Activated CD4-positive, CD25-positive, alpha-beta regulatory T cell treated with anti-CD3 and anti-CD28 coated beads, Interleukin-2, amount 50 U/mL, for 24 hours (primary cell): ENCODE data around the gene ZDHHC14.
A peak's percentile ranks its signal among the peaks of the same experiment; 100 is the strongest.
"Not testable (repeated sequence)": the region's sequence is repeated elsewhere in the genome, so short reads cannot be mapped to it uniquely, and the experiment has no call there.

Experiments
- ATAC-seq, 2 donors: fragments of 150-1000 bp; cut with Tn5 transposase; one replicate each; pipeline ENCODE4 v1.10.0; 2021; ENCODE audit warnings: mild to moderate bottlenecking in 1 of 2, moderate library complexity in 1 of 2

Gene ZDHHC14

GRCh38 chr6:157380779-157381561, at the start of gene ZDHHC14:
Gene ZDHHC14, plus strand, starts transcription at chr6:157381190.
- ATAC-seq: peak; percentile 78 to 81

DNA sequence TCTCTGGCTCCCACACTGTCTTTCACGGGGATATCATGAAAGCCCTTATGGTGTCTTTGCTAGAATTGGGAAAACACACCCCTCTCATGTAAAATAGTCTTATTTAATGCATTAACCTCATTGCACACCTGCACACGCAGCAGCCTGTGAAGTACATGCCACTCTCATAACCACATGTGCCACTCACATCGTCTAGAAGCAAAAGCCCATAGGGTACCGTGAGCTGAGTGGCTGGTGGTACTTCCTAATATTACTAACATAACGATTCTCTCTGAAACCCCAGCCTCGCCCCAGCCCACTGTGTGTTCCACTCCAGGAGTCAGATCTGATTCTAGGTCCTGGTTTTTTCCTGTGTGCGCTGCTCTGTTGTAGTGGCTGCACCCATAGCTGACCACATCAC, 48.2 kb upstream of the ZDHHC14 start:
- no peak for ATAC-seq

DNA sequence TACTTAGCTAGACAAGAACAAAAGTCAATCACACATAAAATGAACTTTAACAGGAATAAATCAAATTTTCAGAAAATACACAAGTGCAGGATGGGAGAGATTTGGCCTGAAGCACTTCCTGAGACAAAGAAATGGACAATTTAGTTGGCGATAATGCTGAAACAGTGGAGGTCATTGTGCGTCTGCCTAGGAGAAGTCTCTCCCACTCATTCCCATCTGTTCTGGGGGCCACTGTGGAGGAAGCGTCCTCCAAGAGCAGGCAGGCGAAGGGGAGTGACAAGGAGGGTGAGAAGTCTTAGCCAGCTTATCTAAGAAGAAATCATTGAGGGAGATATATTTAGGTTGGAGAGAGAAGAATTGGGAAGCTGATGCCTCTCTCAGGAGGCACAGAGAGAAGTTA, 47.5 kb upstream of the ZDHHC14 start:
- no peak for ATAC-seq

DNA sequence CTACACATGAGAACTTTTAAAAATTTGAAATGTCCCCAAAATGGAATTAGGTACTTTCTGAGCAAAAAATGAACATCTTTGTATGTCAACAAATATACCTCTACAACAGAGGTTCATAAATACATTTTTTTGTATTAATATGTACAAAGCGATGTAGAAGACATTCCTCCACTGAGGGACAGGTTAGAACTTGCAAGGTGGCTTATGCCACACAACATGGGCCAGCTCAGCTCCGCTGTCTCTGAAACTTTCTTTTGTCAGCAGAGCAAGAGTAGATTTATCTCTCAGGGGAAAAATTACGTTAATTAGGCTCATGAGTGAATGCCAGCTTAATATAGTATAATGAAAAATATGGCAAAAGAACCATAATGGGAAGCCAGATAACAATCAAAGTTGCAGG, 47.0 kb upstream of the ZDHHC14 start:
- ATAC-seq: no peak

DNA sequence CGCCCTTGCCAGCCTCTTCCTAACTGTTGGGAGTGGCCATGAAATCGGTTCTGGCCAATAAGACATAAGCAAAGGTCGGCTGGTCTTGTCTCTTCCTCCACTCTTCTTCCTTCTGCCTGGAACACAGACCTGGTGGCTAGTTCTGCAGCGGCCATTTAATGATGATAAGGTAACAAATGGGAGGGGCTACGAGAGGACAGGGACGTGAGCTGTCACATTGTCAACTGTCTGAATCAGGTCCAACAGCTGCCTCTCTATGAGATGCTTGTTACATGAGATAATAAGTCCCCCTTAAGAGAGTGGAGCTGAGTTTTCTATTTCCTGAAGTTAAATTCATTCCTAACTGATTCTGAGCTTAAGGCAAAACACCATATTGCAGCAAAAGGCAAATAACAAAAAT, 45.2 kb upstream of the ZDHHC14 start:
- ATAC-seq: no peak

- not testable (repeated sequence) for ATAC-seq
These were observed 43.7 kb upstream of the ZDHHC14 start for GRCh38 chr6:157337276-157337675.

DNA sequence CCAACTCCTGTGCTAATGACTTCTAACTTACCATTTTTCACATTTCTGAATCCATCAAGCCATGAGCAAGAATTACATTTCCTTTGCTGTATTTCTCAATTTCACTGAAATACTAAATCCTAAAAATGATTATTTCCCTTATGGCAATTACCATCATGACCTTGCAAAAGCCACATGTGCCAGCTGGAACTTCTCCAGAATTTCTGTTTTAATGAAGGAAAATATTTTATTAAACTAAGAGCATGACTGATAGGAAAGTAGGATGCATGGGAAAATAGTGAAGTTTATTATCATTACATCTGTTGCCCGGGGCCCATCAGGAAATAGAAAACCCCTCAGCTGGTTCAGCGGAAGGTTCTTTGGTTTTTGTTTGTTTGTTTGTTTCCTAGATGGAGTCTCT, 43.2 kb upstream of the ZDHHC14 start:
- ATAC-seq: no peak

DNA sequence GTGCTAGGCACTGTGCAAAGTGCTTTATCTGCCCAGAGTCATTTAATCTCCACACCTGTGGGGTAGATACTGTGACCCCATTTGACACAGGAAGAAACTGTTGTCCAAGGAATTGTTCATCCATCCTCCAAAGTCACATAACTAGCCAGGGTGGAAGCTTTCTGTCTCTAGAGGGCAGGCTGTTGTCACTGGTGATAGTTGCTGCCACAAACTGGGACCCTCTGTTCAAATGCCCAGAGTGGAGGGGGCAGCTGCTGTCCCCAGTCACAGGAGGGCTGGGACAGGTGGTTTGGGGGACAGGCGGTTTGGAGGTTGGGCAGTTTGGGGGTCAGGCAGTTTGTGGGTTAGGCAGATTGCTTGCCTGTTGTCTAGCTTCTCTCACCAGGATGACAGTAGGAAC, 41.6 kb upstream of the ZDHHC14 start:
- no peak for ATAC-seq

- no peak for ATAC-seq
These were observed 37.3 kb upstream of the ZDHHC14 start for GRCh38 chr6:157343732-157344131.

DNA sequence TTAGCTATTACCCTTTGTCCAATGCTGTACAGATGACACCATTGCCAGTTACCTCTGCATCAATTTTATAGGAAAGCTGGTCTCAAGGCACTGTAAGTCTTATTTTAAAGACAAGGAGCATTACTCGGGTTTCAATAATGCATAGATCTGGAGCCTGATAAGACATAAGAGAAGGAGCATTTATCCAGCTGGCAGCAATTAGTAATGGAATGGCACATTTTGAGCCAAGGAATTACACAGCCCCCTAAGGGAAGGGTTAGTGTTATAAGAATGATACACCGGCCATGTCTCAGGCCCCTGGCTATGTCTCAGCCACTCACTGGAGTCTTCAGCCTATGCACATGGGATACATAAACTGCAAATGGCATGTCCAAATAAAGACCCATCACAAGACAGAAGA, 34.6 kb upstream of the ZDHHC14 start:
- no peak for ATAC-seq

DNA sequence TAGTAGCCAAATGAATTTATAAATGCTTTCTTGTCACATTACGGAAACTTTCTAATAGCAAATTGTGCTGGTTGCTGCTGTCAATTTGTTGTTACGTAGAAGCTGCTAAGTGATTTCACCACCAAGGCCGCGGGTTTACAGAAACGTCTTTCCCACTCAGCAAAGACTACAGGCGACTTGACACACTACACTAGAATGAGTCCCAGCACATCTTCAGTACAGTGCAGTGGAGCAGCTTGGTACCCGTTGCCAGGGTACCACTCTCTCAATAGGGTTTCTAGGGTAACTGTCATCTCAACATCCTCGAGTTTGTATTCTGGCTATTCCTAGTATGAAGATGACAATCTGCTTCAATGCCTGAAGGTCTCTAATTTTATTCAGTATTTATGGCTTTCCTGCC, 22.7 kb upstream of the ZDHHC14 start:
- ATAC-seq: no peak

DNA sequence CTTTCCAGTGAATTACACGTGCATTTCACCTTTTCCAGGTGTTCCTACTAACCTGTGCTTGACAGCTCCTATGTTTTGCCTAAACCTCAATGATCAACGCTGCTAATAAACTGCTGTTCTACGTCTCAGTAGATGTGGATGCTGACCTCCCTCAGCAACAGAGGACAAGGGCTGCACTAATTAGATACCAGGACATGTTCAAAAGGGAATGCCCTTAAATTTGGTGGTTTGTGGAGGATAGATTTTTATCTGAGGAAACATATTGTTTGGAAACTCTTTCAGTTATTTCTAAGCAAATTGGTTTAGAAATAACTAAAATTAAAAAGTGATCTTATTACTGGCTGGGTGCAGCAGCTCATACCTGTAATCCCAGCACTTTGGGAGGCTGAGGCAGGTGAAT, 19.1 kb upstream of the ZDHHC14 start:
- ATAC-seq: no peak

DNA sequence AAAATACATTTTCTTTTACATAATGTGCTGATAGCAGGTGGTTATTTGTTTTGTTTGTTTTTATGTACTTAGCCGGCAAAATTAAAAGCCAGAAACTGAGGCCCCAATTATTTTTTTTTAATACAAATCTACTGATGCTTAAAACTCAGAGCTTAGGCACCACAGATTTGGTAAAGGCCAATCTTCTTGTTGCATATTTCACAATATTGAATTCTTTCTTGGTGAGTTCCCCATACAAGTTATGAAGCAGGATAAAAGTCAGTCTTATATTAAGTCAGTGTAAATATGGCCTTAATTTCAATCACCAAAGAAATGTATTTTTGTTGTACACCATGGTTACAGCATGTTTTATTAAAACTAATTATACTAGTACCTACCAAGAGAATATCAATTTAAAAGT, 16.3 kb upstream of the ZDHHC14 start:
- ATAC-seq: no peak

GRCh38 chr6:157366648-157367047, 14.3 kb upstream of the ZDHHC14 start:
- no peak for ATAC-seq

DNA sequence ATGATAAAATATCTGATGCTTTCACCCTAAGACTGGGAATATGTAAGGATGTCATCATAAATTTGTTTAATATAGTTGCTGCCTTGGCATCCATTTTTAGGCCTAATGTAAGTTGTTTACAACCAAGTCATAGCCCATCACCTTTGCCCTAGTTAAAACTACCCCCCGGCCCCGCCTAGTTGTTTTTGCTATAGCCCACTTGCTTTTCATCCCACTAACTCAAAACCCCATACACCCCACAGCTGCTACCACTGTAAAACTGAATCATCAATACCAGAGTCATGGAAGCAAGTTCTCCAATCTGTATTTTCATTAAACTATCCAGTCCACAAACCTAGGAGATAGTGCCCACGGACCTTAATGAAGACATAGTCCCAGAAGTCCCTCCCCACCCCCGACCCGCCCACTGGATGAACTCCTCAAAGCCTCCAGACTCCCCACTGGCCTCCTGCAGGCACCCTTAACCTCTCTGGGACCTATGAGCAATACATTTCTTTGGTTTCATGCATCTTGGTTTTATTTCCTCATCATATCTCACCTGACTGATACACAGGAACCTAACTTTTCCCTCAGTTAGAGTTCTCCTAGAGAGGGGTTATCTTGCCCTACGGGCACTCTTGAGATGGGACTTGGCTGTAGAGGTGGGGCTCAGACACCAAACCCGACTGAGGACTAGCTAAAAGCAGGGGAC, 12.5 kb upstream of the ZDHHC14 start:
- peak in 1 of 2 donors; percentile 32 for ATAC-seq

DNA sequence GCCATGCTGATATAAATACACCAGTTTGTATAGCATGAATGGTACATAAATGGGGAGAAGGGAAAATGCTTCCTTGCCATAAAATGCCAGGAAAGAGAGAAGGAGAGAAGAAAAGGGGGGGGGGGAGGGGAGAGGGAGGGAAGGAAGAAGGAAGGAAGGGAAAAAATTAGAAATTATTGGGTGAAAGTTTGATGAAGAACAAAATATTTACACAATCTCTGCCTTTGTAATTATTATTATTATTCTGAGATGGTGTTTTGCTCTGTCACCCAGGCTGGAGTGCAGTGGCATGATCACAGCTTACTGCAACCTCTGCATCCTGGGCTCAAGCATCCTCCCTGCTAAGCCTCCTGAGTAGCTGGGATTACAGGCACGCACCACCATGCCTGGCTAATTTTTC, 10.2 kb upstream of the ZDHHC14 start:
- ATAC-seq: no peak

DNA sequence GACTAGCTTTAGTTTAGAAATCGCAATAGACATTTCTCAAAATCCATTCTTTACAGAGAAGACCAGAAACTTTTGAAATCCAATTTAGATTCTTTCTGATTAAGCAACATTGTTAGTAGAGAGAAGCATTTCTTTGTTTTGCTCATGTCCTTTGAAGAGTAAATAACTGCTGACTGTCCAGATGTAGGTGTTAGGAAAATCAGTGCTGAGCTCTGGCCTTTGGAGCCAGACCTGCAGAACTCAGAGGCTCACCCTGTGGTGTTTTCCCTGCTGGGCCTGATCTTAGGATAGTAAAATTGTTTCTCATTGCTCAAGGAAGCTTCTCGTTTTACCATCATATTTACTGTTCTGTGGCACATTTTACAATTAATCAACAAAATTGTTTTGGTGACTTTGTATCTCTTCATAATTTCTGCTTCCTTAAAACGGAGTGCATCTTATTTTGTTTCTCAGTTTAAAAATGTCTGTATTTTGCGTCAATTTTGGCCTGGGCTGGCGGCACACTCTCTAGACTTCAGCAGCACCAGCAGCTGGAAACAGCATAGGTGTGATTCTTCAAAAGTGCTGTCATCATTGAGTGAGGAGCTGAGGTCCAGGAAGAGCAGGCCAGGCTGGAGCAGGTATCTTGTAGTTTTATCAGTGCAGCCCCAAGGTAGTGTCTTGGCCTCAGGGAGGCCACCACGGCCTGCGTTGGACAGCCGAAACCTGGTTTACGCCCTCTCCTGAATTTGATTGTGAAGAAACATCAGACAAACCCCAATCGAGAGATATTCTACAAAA, 8.3 kb upstream of the ZDHHC14 start:
- ATAC-seq: no peak

GRCh38 chr6:157374889-157375443, 6.0 kb upstream of the ZDHHC14 start:
- ATAC-seq: no peak

GRCh38 chr6:157376241-157376640, 4.7 kb upstream of the ZDHHC14 start:
- ATAC-seq: no peak

DNA sequence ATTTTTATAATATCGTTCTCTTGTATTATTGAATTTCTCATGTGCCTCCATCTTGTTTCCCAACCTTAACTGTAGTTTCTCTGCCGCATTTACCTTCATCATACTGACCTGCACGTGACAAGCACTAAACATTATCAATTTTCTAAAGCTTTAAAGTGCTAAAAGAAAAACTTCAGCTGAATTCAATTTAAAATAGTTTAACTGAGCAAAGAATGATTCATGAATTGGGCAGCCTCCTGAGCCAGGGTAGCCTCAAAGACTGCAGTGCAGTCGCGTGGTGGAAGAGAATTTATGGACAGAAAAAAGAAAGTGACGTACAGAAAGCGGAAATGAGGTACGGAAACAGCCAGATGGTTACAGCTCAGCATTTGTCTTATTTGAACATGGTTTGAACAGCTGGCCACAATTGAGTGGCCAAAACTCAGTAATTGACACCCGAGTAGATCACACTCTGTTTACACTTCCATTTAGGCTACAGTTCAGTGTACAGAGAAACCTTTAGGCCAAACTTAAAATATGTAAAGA, 4.2 kb upstream of the ZDHHC14 start:
- ATAC-seq: no peak

GRCh38 chr6:157379656-157380457, 1.1 kb upstream of the ZDHHC14 start:
- peak; percentile 82 to 84 for ATAC-seq

GRCh38 chr6:157380458-157380778, 572 bp upstream of the ZDHHC14 start:
- ATAC-seq: peak; percentile 0 to 5
